Left lung (tissue), 10 donors: ENCODE results near the gene ATG9B. TPM values are rescaled to one million over a fixed set of nuclear protein-coding genes. Genes with fewer than 3 reads are reported as not detected.

Source experiments
- ATAC-seq: fragments of 200-7000 bp; cut with Tn5 transposase; one replicate; pipeline ENCODE4 v1.9.1; 2020; ENCODE audit warnings: moderate library complexity
- DNase-seq, 4 donors: peaks; one replicate each; pipeline ENCODE4 v3.0.0-alpha.2; 2013 to 2020
- H3K27ac ChIP-seq, 2 donors: fragments of 200-600 bp; sonication (generic) in 1 of 2; one replicate each; pipeline versions ENCODE4 v1.5.0 to v1.8.0; 2020 to 2021
- H3K27me3 ChIP-seq, 2 donors: fragments of 200-600 bp; sonication (generic) in 1 of 2; one replicate each; pipeline versions ENCODE4 v1.5.0 to v1.8.0; 2020 to 2021
- H3K36me3 ChIP-seq, 2 donors: fragments of 200-600 bp; sonication (generic) in 1 of 2; one replicate each; pipeline versions ENCODE4 v1.5.0 to v1.8.0; 2020 to 2021
- H3K4me1 ChIP-seq, 2 donors: fragments of 200-600 bp; one replicate each; pipeline ENCODE4 v1.8.0; 2021
- H3K4me3 ChIP-seq, 2 donors: fragments of 200-600 bp; sonication (generic) in 1 of 2; one replicate each; pipeline versions ENCODE4 v1.5.0 to v1.8.0; 2020 to 2021; ENCODE audit warnings: mild to moderate bottlenecking in 1 of 2
- H3K9me3 ChIP-seq, 2 donors: fragments of 200-600 bp; sonication (generic) in 1 of 2; one replicate each; pipeline versions ENCODE4 v1.5.0 to v1.8.0; 2020 to 2021
- intact Hi-C, 2 donors: fragments of 100-400 bp; cut with DNase I; formaldehyde crosslinking; loops; one replicate each; pipeline versions ENCODE4 v1.11.2 to v1.14.2; 2022
- polyA plus RNA-seq, 6 donors: library from polyadenylated mRNA; unstranded; fragments of 120-200 nt; gene quantifications; one replicate each; pipeline ENCODE4 v1.2.1, GENCODE V29; 2013; ENCODE audit not compliant: insufficient read length in 6 of 6
- total RNA-seq, 2 donors: library from RNA; stranded (reverse); fragmentation: NEBNext Ultra II Directional; extraction: Animal tissue kit (Norgen Biotek cat#: 25700); gene quantifications; one replicate each; pipeline ENCODE4 v1.2.1, GENCODE V29; 2021
- TF ChIP-seq, protein P1 (sequence below), 2 donors: fragments of 200-600 bp; sonication (generic) in 1 of 2; IDR thresholded peaks; one replicate each; pipeline versions ENCODE4 v1.5.0 to v1.8.0; 2021; ENCODE audit warnings: antibody characterized with exemption in 2 of 2
- donor health status: DM: no; HTN: yes; CAD: no.
- donor health status: DM: no; HTN: no; CAD: no.

ATG9B gene
- total and polyA plus RNA-seq, 8 donors, result 0.68 to 7.1 (median 3.6) TPM

DNA sequence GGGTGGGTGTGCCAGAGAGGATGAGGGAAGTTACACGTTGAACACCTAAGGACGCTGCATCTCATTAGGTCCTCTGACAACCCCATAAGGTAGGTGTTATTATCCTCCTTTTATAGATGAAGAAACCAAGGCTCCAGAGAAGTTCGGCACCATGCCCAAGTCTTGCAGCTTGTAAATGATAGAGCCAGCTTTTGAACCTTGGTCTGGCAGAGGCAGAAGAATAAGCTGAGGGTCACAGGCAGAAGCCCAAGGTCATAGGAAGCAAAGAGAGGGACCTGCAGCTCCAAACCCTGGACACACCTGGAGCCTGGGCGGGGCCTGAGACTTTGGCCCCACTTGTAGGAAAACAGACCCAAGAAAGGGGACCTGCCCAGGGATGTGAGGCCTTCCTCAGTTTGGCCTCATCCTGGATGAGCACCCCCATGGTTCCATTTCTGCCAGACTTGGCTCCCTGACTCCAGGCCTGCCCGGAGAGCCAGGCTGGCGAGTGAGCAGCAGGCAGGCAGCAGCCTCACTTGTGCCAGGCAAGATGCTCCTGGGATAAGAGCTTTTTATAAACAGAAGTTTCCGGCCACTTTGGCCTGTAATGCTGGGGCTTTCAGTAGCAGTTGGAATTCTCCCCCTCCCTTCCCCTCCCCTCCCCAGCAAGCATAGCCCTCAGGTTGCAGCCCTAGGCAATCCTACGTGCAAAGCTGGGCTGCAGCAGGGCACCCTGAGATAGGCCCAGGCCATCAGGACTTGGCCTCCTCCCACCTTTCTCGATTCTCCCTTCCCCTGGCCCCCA lies 48.6 kb downstream of the ATG9B start:
- no peak for ATAC-seq
- DNase-seq, result peak in 1 of 4 donors; percentile 41
- H3K4me3 ChIP-seq, result no peak overlapping the region
- TF ChIP-seq, protein P1, sequence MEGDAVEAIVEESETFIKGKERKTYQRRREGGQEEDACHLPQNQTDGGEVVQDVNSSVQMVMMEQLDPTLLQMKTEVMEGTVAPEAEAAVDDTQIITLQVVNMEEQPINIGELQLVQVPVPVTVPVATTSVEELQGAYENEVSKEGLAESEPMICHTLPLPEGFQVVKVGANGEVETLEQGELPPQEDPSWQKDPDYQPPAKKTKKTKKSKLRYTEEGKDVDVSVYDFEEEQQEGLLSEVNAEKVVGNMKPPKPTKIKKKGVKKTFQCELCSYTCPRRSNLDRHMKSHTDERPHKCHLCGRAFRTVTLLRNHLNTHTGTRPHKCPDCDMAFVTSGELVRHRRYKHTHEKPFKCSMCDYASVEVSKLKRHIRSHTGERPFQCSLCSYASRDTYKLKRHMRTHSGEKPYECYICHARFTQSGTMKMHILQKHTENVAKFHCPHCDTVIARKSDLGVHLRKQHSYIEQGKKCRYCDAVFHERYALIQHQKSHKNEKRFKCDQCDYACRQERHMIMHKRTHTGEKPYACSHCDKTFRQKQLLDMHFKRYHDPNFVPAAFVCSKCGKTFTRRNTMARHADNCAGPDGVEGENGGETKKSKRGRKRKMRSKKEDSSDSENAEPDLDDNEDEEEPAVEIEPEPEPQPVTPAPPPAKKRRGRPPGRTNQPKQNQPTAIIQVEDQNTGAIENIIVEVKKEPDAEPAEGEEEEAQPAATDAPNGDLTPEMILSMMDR (IDR thresholded peaks at IDR 0.05), result no peak
- no peak overlapping the region for H3K27ac ChIP-seq
- H3K4me1 ChIP-seq, result peaks cover 14 to 41% of the 10 kb centered on the region in 2 donors
- no peaks in the 10 kb centered on the region for H3K9me3 ChIP-seq
- peaks cover 42 to 97% of the 10 kb centered on the region in 2 donors for H3K27me3 ChIP-seq
- intact Hi-C loops, result no loop called here
- no peaks in the 10 kb centered on the region for H3K36me3 ChIP-seq

DNA sequence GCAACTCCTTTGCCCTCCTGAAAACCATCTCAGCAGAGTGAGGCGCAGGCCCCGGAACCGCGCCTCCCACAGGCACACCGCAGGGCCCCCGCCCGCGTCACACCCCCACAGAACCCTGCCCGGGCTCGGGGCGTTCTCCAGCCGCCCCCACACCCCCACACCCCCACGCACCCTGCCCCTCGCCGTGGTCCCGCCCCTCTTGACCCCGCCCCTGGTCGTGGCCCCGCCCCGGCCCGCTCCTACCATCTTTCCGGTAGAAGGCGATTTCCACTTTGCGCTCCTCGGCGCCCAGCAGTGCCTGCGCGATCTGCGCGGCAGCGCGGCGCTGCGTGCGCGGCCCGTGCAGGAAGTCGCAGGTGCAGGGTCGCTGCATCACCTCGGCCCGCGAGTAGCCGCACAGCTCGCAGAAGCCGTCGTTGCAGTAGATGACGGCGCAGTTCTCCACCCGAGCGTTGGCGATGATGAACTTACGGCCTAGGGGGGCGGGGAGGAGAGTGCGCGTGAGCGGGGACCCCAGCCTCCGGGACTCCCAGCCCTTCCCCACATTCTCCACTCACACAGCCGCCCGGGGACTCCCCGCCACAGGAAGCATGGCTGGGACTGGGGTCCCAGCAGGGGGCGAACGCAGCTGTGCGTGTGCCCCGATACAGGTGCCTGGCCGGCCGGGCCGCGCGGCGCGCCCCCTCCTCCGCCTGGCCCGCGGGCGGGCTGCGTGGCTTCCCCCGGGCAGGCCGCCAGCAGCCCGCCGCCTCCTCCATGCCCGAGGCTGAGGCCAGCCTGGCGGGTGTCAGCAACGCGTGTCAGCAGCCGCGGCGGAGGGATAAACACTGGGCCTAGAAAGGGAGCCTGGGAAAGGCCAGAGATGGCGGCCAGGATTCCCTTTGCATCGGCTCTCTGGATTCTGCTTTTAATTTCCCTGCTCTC lies 49.6 kb downstream of the ATG9B start:
- Histone ChIP-seq H3K4me3 (peak overlapping the region; percentile 15 to 39), H3K36me3 (no peaks in the 10 kb centered on the region), H3K9me3 (no peaks in the 10 kb centered on the region), H3K27ac (no peak overlapping the region), H3K27me3 (peaks cover 40 to 97% of the 10 kb centered on the region in 2 donors), H3K4me1 (peaks cover 14 to 41% of the 10 kb centered on the region in 2 donors)
- DNase-seq (peak in 1 of 4 donors; percentile 86), ATAC-seq (peak; percentile 57)
- TF ChIP-seq, protein P1 (IDR thresholded peaks at IDR 0.05), result no peak
- intact Hi-C loops, result no loop called here

DNA sequence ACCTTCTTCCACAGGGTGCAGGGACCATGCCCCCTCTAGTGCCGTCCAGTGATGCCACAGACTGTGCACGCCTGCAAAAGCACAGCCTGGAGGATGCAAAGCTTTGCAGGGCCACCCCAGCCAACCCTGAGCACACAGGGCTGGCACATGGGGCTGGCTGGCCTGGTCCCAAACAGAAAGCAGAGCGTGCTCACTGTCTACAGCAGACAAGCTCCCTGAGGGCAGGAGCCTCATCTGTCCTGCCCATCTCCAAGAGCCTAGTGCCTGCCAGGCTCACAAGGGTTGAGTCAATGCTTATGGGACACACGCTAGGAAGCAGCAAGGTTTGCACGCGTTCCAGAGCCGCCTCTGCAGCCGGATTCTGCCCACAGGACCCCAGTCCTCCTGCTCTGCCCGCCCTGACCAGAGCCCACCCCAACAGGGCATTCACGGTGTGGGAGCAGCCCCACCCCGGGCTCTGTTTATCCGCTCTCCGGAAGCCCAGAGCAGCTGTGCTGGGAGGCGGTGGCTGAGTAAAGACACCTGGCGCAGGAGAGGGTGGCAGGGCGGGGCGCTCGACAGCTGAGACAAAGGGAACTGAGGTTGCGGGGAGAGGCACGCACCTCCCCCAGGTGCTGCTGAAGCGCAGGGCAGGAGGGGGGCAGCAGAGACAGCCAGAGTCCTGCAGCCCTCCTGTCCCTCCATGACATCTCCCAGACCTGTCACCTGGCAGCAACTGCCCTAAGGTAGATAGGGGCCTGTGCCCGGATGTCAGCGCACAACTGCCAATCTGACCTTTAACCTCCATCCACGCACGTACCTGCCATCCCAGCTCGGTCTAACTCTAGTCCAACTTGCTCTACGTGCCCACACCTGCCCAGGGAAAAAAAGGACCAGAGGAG lies 50.5 kb downstream of the ATG9B start:
- peaks cover 14 to 37% of the 10 kb centered on the region in 2 donors for H3K4me1 ChIP-seq
- no peaks in the 10 kb centered on the region for H3K36me3 ChIP-seq
- H3K9me3 ChIP-seq, result no peaks in the 10 kb centered on the region
- intact Hi-C loops, result no loop called here
- TF ChIP-seq, protein P1 (IDR thresholded peaks at IDR 0.05), result no peak
- H3K4me3 ChIP-seq, result no peak overlapping the region
- H3K27me3 ChIP-seq, result peaks cover 31 to 97% of the 10 kb centered on the region in 2 donors
- DNase-seq (peak in 1 of 4 donors; percentile 74), ATAC-seq (no peak)
- no peak overlapping the region for H3K27ac ChIP-seq

DNA sequence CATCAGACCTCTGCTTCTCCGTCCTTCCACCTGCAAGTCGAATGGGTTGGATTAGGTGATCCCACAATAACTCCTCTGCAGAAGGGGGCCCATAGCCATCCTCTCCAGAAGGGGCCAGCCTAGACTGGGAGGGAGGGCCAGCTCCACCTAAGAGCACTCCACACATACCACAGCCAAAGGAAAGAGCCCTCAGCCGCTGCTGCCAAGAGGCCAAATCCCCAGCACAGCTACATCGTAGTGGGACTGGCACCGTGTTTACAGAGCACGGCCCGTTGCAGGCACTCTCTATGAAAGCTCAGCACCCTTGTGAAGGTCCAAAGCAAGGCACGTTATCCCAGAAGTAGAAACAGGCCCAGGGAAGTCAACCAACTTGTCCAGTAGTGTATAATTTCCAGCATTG lies 51.6 kb downstream of the ATG9B start:
- TF ChIP-seq, protein P1 (IDR thresholded peaks at IDR 0.05), result no peak
- Histone ChIP-seq H3K36me3 (no peaks in the 10 kb centered on the region), H3K27ac (no peak overlapping the region), H3K4me3 (no peak overlapping the region), H3K4me1 (peaks cover 14 to 35% of the 10 kb centered on the region in 2 donors), H3K9me3 (no peaks in the 10 kb centered on the region), H3K27me3 (peaks cover 26 to 93% of the 10 kb centered on the region in 2 donors)
- ATAC-seq, result peak; percentile 45
- peak in 1 of 4 donors; percentile 47 for DNase-seq
- intact Hi-C loops, result no loop called here
